OCI-LY7 (cell line): ENCODE results near the gene DENND4A. TPM values are rescaled to one million over a fixed set of nuclear protein-coding genes. Genes with fewer than 3 reads are reported as not detected.

Source experiments
- BruUV-seq: library from RNA; stranded (reverse); fragments of 400-500 nt; replicated peaks from 2 replicates; lab custom pipeline; 2021; lab: Mats Ljungman, UMichigan
- CTCF ChIA-PET: fragments of 300-600 bp; sonication (Branson Sonifier 250); formaldehyde crosslinking; loops from one replicate; lab custom pipeline; 2022; ENCODE audit warnings: antibody characterized with exemption; ENCODE audit not compliant: unreplicated experiment; lab: Charles Lee
- POLR2A ChIA-PET: fragments of 300-600 bp; sonication (Branson Sonifier 250); formaldehyde crosslinking; loops from one replicate; lab custom pipeline; 2022; ENCODE audit warnings: antibody characterized with exemption; lab: Charles Lee
- DNase-seq: peaks from one replicate; pipeline ENCODE4 v3.0.0-alpha.2; 2015; ENCODE audit warnings: low spot score
- H2AFZ ChIP-seq: fragments of 200-600 bp; sonication (generic), shearing (Covaris generic); 2 replicates; pipeline ENCODE4 v1.6.1; 2014; ENCODE audit warnings: mild to moderate bottlenecking, antibody characterized with exemption, low read length, moderate library complexity
- H3K27ac ChIP-seq: fragments of 200-600 bp; sonication (generic); 2 replicates; pipeline ENCODE4 v1.5.1; 2014; ENCODE audit warnings: mixed run types, low read depth, mild to moderate bottlenecking, moderate library complexity, low read length, inconsistent platforms; ENCODE audit not compliant: poor library complexity, severe bottlenecking
- H3K36me3 ChIP-seq: fragments of 200-600 bp; sonication (generic); 2 replicates; pipeline ENCODE4 v1.6.1; 2014; ENCODE audit warnings: mild to moderate bottlenecking, antibody characterized with exemption, low read length, moderate library complexity, mixed read lengths; ENCODE audit not compliant: insufficient read depth
- H3K4me1 ChIP-seq: fragments of 200-600 bp; sonication (generic); 2 replicates; pipeline ENCODE4 v1.5.1; 2014; ENCODE audit warnings: mild to moderate bottlenecking, low read length; ENCODE audit not compliant: insufficient read depth, poor library complexity, severe bottlenecking
- H3K4me2 ChIP-seq: fragments of 200-600 bp; sonication (generic); 2 replicates; pipeline ENCODE4 v1.6.1; 2014; ENCODE audit warnings: mild to moderate bottlenecking, low read length
- H3K4me3 ChIP-seq: fragments of 200-600 bp; sonication (generic); 2 replicates; pipeline ENCODE4 v1.5.1; 2014; ENCODE audit warnings: mild to moderate bottlenecking, low read depth, low read length; ENCODE audit not compliant: poor library complexity, severe bottlenecking
- H3K79me2 ChIP-seq: fragments of 200-600 bp; sonication (generic); 2 replicates; pipeline ENCODE4 v1.6.1; 2016; ENCODE audit warnings: low read depth, mild to moderate bottlenecking, low read length, moderate library complexity, mixed read lengths; ENCODE audit not compliant: insufficient read depth
- H3K9me2 ChIP-seq: fragments of 200-600 bp; sonication (generic); 2 replicates; pipeline ENCODE4 v1.6.1; 2016; ENCODE audit warnings: mild to moderate bottlenecking, low read length, mixed read lengths; ENCODE audit not compliant: insufficient read depth
- H3K9me3 ChIP-seq: fragments of 200-600 bp; sonication (generic); 2 replicates; pipeline ENCODE4 v1.6.1; 2014; ENCODE audit warnings: mild to moderate bottlenecking, mixed run types, low read length, mixed read lengths
- H4K20me1 ChIP-seq: fragments of 200-600 bp; sonication (generic); 2 replicates; pipeline ENCODE4 v1.6.1; 2014; ENCODE audit warnings: mild to moderate bottlenecking, antibody characterized with exemption, low read length, moderate library complexity, mixed read lengths; ENCODE audit not compliant: insufficient read depth
- CTCF ChIP-seq: fragments of 200-600 bp; sonication (generic); conservative IDR thresholded peaks from 2 replicates; pipeline ENCODE4 v1.5.1; 2014; ENCODE audit warnings: mild to moderate bottlenecking, antibody characterized with exemption, low read length, moderate library complexity, mixed read lengths
- EZH2phosphoT487 ChIP-seq: fragments of 200-600 bp; sonication (generic); IDR thresholded peaks from 2 replicates; pipeline ENCODE4 v1.6.1; 2018; ENCODE audit warnings: low read depth, borderline replicate concordance, mild to moderate bottlenecking, mixed run types, antibody characterized with exemption, low read length, moderate library complexity, mixed read lengths
- intact Hi-C: fragments of 100-400 bp; cut with micrococcal nuclease; formaldehyde crosslinking; loops from one replicate; pipeline ENCODE4 v1.10.0; 2022; ENCODE audit not compliant: unreplicated experiment
- total RNA-seq, 2 experiments: library from RNA; depleted of rRNA in 1 of 2; stranded (reverse); fragments of >200 nt in 1 of 2; shearing (Covaris generic) in 1 of 2; gene quantifications; 2 replicates each; pipeline ENCODE4 v1.2.3, GENCODE V29; 2014 to 2022

DENND4A gene
- total RNA-seq, 2 experiments from 2014 or later = 42.7 to 86.5 TPM

- no peak overlapping the region for H3K4me3 ChIP-seq
- peaks cover 34% of the 10 kb centered on the region for H3K36me3 ChIP-seq
- no peak overlapping the region for H3K4me2 ChIP-seq
- CTCF ChIA-PET = no interaction called here
- H2AFZ ChIP-seq = no peak overlapping the region
- no peak overlapping the region for H3K27ac ChIP-seq
- intact Hi-C loops = no loop called here
- DNase-seq = no peak
- no peak for TF ChIP-seq EZH2phosphoT487
- no peak for TF ChIP-seq CTCF
- POLR2A ChIA-PET = interaction anchor here (0.6 to 1.3 kb wide), 2 partner anchors 9 to 519 kb away, joined by 3 to 4 read pairs; no protein-coding TSS in a partner anchor
- H3K4me1 ChIP-seq = no peaks in the 10 kb centered on the region
- no peaks in the 10 kb centered on the region for H3K9me3 ChIP-seq
- no peaks in the 10 kb centered on the region for H4K20me1 ChIP-seq
- BruUV-seq = no TSS peak
- no peaks in the 10 kb centered on the region for H3K79me2 ChIP-seq
- no peaks in the 10 kb centered on the region for H3K9me2 ChIP-seq
These were observed 141.6 kb downstream of the DENND4A start for GRCh38 chr15:65650312-65651041.

- H3K4me1 ChIP-seq = peaks cover 9% of the 10 kb centered on the region
- no peak for TF ChIP-seq CTCF
- no peak for TF ChIP-seq EZH2phosphoT487
- no peaks in the 10 kb centered on the region for H4K20me1 ChIP-seq
- no peaks in the 10 kb centered on the region for H3K79me2 ChIP-seq
- no TSS peak for BruUV-seq
- no peak overlapping the region for H3K4me3 ChIP-seq
- no peak overlapping the region for H3K27ac ChIP-seq
- no peak overlapping the region for H2AFZ ChIP-seq
- no peak overlapping the region for H3K4me2 ChIP-seq
- POLR2A ChIA-PET = interaction anchor here (0.9 kb wide), 1 partner anchor 43 kb away, joined by 3 read pairs; no protein-coding TSS in a partner anchor
- intact Hi-C loops = no loop called here
- no peaks in the 10 kb centered on the region for H3K9me3 ChIP-seq
- peaks cover 4% of the 10 kb centered on the region; the same call in 1 of the 2 replicates for H3K36me3 ChIP-seq
- H3K9me2 ChIP-seq = no peaks in the 10 kb centered on the region
- CTCF ChIA-PET = no interaction called here
- DNase-seq = no peak
These were observed 145.6 kb downstream of the DENND4A start for GRCh38 chr15:65646486-65646885.

GRCh38 chr15:65645392-65645791 is 146.7 kb downstream of the DENND4A start:
- Histone ChIP-seq H3K4me3 (no peak overlapping the region), H3K4me2 (no peak overlapping the region), H3K79me2 (no peaks in the 10 kb centered on the region), H3K9me3 (no peaks in the 10 kb centered on the region), H3K36me3 (no peaks in the 10 kb centered on the region), H2AFZ (no peak overlapping the region), H4K20me1 (no peaks in the 10 kb centered on the region), H3K9me2 (no peaks in the 10 kb centered on the region), H3K4me1 (peaks cover 9% of the 10 kb centered on the region), H3K27ac (no peak overlapping the region)
- BruUV-seq = no TSS peak
- no peak for DNase-seq
- ChIA-PET POLR2A (interaction anchor here (0.9 kb wide), 1 partner anchor 14 kb away, joined by 3 read pairs; no protein-coding TSS in a partner anchor), CTCF (no interaction called here)
- TF ChIP-seq EZH2phosphoT487 (no peak), CTCF (no peak)
- intact Hi-C loops = no loop called here
